Measurements from ENCODE around the gene PGM1. TPM values are rescaled to one million over a fixed set of nuclear protein-coding genes. Genes with fewer than 3 reads are reported as not detected.

PGM1 gene
- total RNA-seq (10 to 100 TPM; 46.0 to 65.6 TPM), polyA plus RNA-seq (ENCODE audit: insufficient read length in 6 of 6) (10 to 100 TPM; 39.3 to 45.8 (median 41.7) TPM)
- long read RNA-seq, donor 1, transcript PGM1-202 (11 exons, 2,472 nt): major isoform, 12 of 12 reads
- long read RNA-seq, donor 1, partial matches to known transcripts: 0 of 12 reads
- long read RNA-seq, donor 1, other reads (novel, unspliced or antisense): 0 of 12 reads
- long read RNA-seq, donor 2, transcript PGM1-202 (11 exons, 2,472 nt): major isoform, 13 of 13 reads
- long read RNA-seq, donor 2, partial matches to known transcripts: 0 of 13 reads
- long read RNA-seq, donor 2, other reads (novel, unspliced or antisense): 0 of 13 reads
- long read RNA-seq, donor 3, transcript PGM1-202 (11 exons, 2,472 nt): major isoform, 12 of 12 reads
- long read RNA-seq, donor 3, partial matches to known transcripts: 0 of 12 reads
- long read RNA-seq, donor 3, other reads (novel, unspliced or antisense): 0 of 12 reads
- long read RNA-seq, donor 4, transcript PGM1-202 (11 exons, 2,472 nt): major isoform, 43 of 54 reads
- long read RNA-seq, donor 4, partial matches to known transcripts: 8 of 54 reads
- long read RNA-seq, donor 4, other reads (novel, unspliced or antisense): 3 of 54 reads
- long read RNA-seq, donor 5, transcript PGM1-202 (11 exons, 2,472 nt): major isoform, 14 of 14 reads
- long read RNA-seq, donor 5, partial matches to known transcripts: 0 of 14 reads
- long read RNA-seq, donor 5, other reads (novel, unspliced or antisense): 0 of 14 reads
- long read RNA-seq, donor 6, transcript PGM1-202 (11 exons, 2,472 nt): major isoform, 13 of 13 reads
- long read RNA-seq, donor 6, partial matches to known transcripts: 0 of 13 reads
- long read RNA-seq, donor 6, other reads (novel, unspliced or antisense): 0 of 13 reads
- long read RNA-seq, donor 7, transcript PGM1-202 (11 exons, 2,472 nt): major isoform, 5 of 5 reads
- long read RNA-seq, donor 7, partial matches to known transcripts: 0 of 5 reads
- long read RNA-seq, donor 7, other reads (novel, unspliced or antisense): 0 of 5 reads
- long read RNA-seq, donor 8, transcript PGM1-202 (11 exons, 2,472 nt): major isoform, 12 of 12 reads
- long read RNA-seq, donor 8, partial matches to known transcripts: 0 of 12 reads
- long read RNA-seq, donor 8, other reads (novel, unspliced or antisense): 0 of 12 reads
- long read RNA-seq, donor 9: 0 reads
- long read RNA-seq, donor 10, transcript PGM1-202 (11 exons, 2,472 nt): major isoform, 30 of 38 reads
- long read RNA-seq, donor 10, partial matches to known transcripts: 2 of 38 reads
- long read RNA-seq, donor 10, other reads (novel, unspliced or antisense): 6 of 38 reads
- long read RNA-seq, donor 11, transcript PGM1-202 (11 exons, 2,472 nt): major isoform, 25 of 30 reads
- long read RNA-seq, donor 11, partial matches to known transcripts: 5 of 30 reads
- long read RNA-seq, donor 11, other reads (novel, unspliced or antisense): 0 of 30 reads
- long read RNA-seq, donor 12, transcript PGM1-202 (11 exons, 2,472 nt): major isoform, 12 of 12 reads
- long read RNA-seq, donor 12, partial matches to known transcripts: 0 of 12 reads
- long read RNA-seq, donor 12, other reads (novel, unspliced or antisense): 0 of 12 reads

DNA sequence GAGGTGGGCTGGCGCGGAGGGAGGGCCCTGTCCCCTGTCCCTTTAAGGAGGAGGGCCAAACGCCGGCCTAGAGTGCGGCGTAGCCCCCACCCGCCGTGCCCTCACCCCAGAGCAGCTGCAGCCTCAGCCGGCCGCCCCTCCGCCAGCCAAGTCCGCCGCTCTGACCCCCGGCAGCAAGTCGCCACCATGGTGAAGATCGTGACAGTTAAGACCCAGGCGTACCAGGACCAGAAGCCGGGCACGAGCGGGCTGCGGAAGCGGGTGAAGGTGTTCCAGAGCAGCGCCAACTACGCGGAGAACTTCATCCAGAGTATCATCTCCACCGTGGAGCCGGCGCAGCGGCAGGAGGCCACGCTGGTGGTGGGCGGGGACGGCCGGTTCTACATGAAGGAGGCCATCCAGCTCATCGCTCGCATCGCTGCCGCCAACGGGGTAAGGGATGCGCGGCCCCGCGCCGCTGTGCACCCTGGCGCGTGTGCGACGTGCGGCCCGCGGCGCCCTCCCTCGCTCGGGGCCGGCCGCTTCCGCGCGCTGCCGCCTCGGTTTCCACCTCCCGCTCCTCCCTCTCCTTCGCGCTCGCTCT, at the start of gene PGM1:
PGM1 (plus strand) TSS at position 109 of the 583 bp plus-strand sequence; CDS start at position 187, 78 bp downstream.
- intact Hi-C loops (cut with DNase I): no loop called here
- H3K4me3 ChIP-seq: peak within 1 kb of the TSS; percentile 73 to 76
- peak within 1 kb of the TSS; percentile 90 to 94 for H3K27ac ChIP-seq
- peaks cover 10 to 18% of the 10 kb centered on the region in 2 donors for H3K4me1 ChIP-seq
- H3K9me3 ChIP-seq: no peaks in the 10 kb centered on the region
- H3K36me3 ChIP-seq: no peaks in the 10 kb centered on the region
- H3K27me3 ChIP-seq: no peaks in the 10 kb centered on the region
- TF ChIP-seq, protein P1, sequence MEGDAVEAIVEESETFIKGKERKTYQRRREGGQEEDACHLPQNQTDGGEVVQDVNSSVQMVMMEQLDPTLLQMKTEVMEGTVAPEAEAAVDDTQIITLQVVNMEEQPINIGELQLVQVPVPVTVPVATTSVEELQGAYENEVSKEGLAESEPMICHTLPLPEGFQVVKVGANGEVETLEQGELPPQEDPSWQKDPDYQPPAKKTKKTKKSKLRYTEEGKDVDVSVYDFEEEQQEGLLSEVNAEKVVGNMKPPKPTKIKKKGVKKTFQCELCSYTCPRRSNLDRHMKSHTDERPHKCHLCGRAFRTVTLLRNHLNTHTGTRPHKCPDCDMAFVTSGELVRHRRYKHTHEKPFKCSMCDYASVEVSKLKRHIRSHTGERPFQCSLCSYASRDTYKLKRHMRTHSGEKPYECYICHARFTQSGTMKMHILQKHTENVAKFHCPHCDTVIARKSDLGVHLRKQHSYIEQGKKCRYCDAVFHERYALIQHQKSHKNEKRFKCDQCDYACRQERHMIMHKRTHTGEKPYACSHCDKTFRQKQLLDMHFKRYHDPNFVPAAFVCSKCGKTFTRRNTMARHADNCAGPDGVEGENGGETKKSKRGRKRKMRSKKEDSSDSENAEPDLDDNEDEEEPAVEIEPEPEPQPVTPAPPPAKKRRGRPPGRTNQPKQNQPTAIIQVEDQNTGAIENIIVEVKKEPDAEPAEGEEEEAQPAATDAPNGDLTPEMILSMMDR (IDR thresholded peaks at IDR 0.05): no peak
- peak; percentile 75 to 94 (median 85) for DNase-seq
- ATAC-seq: peak; percentile 86

DNA sequence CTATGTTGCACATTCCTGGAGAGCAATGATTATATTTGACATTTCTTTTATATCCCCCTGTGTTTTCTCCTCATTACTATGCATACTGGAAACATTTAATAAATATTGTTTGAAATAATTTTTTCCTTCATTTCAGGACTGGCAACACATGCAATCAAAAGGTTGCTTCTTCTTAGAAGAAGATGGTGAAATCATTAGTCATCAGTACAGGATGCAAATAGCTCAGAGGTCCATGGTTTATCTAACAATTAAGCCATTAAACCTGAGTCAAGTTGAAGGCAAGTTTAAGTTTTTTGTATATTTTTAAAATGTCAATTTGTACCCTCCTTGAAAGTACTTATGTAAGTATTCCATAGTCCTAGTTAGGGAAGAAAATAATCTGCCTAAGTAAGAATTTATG, 47.4 kb upstream of the PGM1 start:
- TF ChIP-seq, protein P1 (IDR thresholded peaks at IDR 0.05): no peak
- intact Hi-C loops (cut with DNase I): no loop called here

DNA sequence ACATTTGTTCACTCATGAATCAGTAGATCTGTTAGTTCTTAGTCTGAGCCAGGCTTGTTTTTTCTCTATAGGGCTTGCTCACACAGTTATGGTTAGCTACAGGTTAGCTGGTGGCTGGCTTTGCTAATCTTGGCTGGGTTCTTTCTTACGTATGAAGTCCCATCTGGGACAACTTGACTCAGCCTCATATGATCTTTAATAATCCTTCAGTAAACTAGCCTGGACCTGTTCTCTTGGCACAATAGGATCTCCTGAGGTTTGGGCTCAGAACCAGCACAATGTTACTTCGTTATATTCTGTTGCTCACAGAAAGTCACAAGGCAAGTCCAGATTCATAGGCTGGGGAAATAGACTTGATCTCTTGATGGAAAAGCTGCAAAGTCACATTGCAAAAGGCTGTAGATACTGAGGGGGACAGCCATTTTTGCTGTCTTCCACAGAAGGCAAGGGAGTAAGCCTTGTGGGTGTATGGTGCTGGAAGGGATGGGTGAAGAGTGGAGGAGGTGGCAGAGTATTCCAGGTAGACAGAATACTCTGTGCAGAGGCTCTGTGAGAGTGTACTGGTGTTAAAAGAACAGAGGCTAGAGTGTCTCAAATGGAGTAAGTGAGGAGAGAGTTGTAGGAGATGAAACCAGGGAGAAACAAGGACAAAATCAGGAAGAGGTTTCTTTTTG, 45.5 kb upstream of the PGM1 start:
- ATAC-seq: no peak
- Histone ChIP-seq H3K27ac (no peak overlapping the region), H3K27me3 (no peaks in the 10 kb centered on the region), H3K4me1 (no peaks in the 10 kb centered on the region), H3K9me3 (no peaks in the 10 kb centered on the region), H3K36me3 (peaks cover 0 to 4% of the 10 kb centered on the region in 2 donors), H3K4me3 (no peak overlapping the region)
- TF ChIP-seq, protein P1 (IDR thresholded peaks at IDR 0.05): no peak
- DNase-seq: no peak
- intact Hi-C loops (cut with DNase I): no loop called here

More for the DNA sequence above, 47.4 kb upstream of the PGM1 start:
- H3K4me3 ChIP-seq: no peak overlapping the region
- no peak overlapping the region for H3K27ac ChIP-seq
- no peaks in the 10 kb centered on the region for H3K27me3 ChIP-seq
- H3K9me3 ChIP-seq: no peaks in the 10 kb centered on the region
- peaks cover 0 to 4% of the 10 kb centered on the region in 2 donors for H3K36me3 ChIP-seq
- ATAC-seq (no peak), DNase-seq (no peak)
- no peaks in the 10 kb centered on the region for H3K4me1 ChIP-seq

DNA sequence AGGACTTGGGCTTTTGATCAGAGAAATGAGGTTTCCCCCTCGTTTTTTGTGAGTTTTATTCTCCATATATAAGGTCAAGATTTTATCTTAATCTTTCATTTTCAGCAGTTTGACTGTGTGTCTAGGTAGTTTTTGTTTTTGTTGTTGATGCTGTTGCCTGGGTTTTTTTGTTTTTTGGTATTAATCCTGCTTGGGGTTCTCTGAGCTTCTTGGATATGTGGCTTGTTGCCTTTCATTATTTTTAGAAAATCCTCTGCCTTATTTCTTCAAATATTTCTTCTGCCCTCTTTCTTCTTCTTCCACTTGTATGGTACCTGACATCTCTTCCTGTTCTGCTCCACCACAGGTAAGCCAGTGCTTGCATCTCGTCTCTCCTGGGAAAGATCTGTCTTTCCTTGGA, 44.9 kb upstream of the PGM1 start:
- no peak for ATAC-seq
- H3K27ac ChIP-seq: no peak overlapping the region
- intact Hi-C loops (cut with DNase I): no loop called here

More for the DNA sequence above, 44.9 kb upstream of the PGM1 start:
- no peaks in the 10 kb centered on the region for H3K27me3 ChIP-seq
- H3K9me3 ChIP-seq: no peaks in the 10 kb centered on the region
- no peaks in the 10 kb centered on the region for H3K4me1 ChIP-seq
- no peak overlapping the region for H3K4me3 ChIP-seq
- TF ChIP-seq, protein P1 (IDR thresholded peaks at IDR 0.05): no peak
- H3K36me3 ChIP-seq: peaks cover 0 to 4% of the 10 kb centered on the region in 2 donors
- DNase-seq: no peak
